PFSK-1 (cell line): ENCODE data around the gene GRIN2A.

Experiments
- FOXP2 ChIP-seq: optimal IDR thresholded peaks from 2 replicates; pipeline ENCODE3; 2011; ENCODE audit warnings: borderline replicate concordance, control low read depth, inconsistent platforms; ENCODE audit not compliant: insufficient read depth; ENCODE audit errors: extremely low read length, extremely low read depth
- POLR2AphosphoS5 ChIP-seq: IDR thresholded peaks from 2 replicates; pipeline ENCODE4 v1.6.1; 2012; ENCODE audit warnings: low read depth, mild to moderate bottlenecking, control low read depth, low read length, moderate library complexity
- REST ChIP-seq, 2 experiments: IDR thresholded peaks; 2 replicates each; pipeline versions ENCODE4 v1.6.1 to v1.8.0; 2011 to 2012; ENCODE audit warnings: low read depth in 2 of 2, low read length in 2 of 2, control low read depth in 1 of 2, inconsistent platforms in 1 of 2, mild to moderate bottlenecking in 1 of 2, moderate library complexity in 1 of 2; ENCODE audit not compliant: insufficient read depth in 1 of 2
- SIN3A ChIP-seq: IDR thresholded peaks from 2 replicates; pipeline ENCODE4 v1.6.1; 2012; ENCODE audit warnings: mild to moderate bottlenecking, low read length, moderate library complexity, borderline replicate concordance; ENCODE audit not compliant: insufficient read depth
- TAF1 ChIP-seq: IDR thresholded peaks from 2 replicates; pipeline ENCODE4 v1.6.1; 2012; ENCODE audit warnings: low read length, control low read depth, borderline replicate concordance; ENCODE audit not compliant: insufficient read depth

The GRIN2A gene

DNA sequence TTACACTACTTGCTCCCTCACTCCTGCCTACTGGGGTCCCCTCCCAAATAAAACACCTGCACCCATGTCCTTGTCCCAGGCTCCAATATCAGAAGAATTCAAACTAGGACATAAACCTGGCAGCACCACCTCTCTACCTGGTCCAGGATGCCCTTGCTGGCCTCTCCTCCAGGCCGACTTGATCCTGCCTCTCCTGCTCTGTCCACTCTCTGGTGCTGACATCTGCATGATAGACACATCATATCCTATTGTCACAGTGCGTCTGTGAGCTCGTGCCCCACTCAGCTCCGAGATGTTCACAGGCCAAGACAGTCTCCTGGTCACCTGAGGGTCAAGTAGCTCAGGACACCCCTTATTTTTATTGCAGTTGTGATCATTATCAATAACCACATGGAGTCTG lies 31.5 kb upstream of the GRIN2A start:
- TF ChIP-seq POLR2AphosphoS5: no peak
- TF ChIP-seq FOXP2: no peak
- no peak for TF ChIP-seq TAF1
- no peak for TF ChIP-seq REST (IDR thresholded peaks at IDR 0.05; ENCODE audit: insufficient read depth in 1 of 2, low read depth in 2 of 2, low read length in 2 of 2)
- no peak for TF ChIP-seq SIN3A

- TF ChIP-seq SIN3A (no peak), REST (IDR thresholded peaks at IDR 0.05; ENCODE audit: insufficient read depth in 1 of 2, low read depth in 2 of 2, low read length in 2 of 2) (no peak), FOXP2 (no peak), POLR2AphosphoS5 (no peak), TAF1 (no peak)
These were observed 28.7 kb upstream of the GRIN2A start for GRCh38 chr16:10210944-10211343.

- TF ChIP-seq POLR2AphosphoS5: no peak
- TF ChIP-seq FOXP2: no peak
- no peak for TF ChIP-seq SIN3A
- no peak for TF ChIP-seq REST (IDR thresholded peaks at IDR 0.05; ENCODE audit: insufficient read depth in 1 of 2, low read depth in 2 of 2, low read length in 2 of 2)
These were observed 24.6 kb upstream of the GRIN2A start for GRCh38 chr16:10206865-10207264.

- no peak for TF ChIP-seq SIN3A
- TF ChIP-seq POLR2AphosphoS5: no peak
- TF ChIP-seq FOXP2: no peak
- TF ChIP-seq TAF1: no peak
These were observed 24.0 kb upstream of the GRIN2A start for GRCh38 chr16:10206215-10206614.

- no peak for TF ChIP-seq FOXP2
- no peak for TF ChIP-seq SIN3A
- TF ChIP-seq TAF1: no peak
- no peak for TF ChIP-seq POLR2AphosphoS5
- no peak for TF ChIP-seq REST (IDR thresholded peaks at IDR 0.05; ENCODE audit: insufficient read depth in 1 of 2, low read depth in 2 of 2, low read length in 2 of 2)
These were observed 23.5 kb upstream of the GRIN2A start for GRCh38 chr16:10205688-10206087.
